HepG2 (cell line): Measurements from ENCODE around the gene CDK5RAP2.
"Not testable (repeated sequence)": the region's sequence is repeated elsewhere in the genome, so short reads cannot be mapped to it uniquely, and the experiment has no call there.

Source experiments
- MYC ChIP-seq: sonication (generic); formaldehyde crosslinking; IDR thresholded peaks from 2 replicates; pipeline ENCODE4 v1.9.0; 2021; ENCODE audit warnings: missing genetic modification reagents, borderline replicate concordance
- SIN3A ChIP-seq: IDR thresholded peaks from 2 replicates; pipeline ENCODE4 v1.6.1; 2011; ENCODE audit warnings: low read depth, mild to moderate bottlenecking, control low read depth, low read length, borderline replicate concordance
- TF ChIP-seq, protein P1 (sequence below): sonication (generic); formaldehyde crosslinking; IDR thresholded peaks from 2 replicates; pipeline ENCODE4 v1.4.0; 2020; ENCODE audit warnings: missing genetic modification reagents
- TF ChIP-seq, protein P2 (sequence below): sonication (generic); formaldehyde crosslinking; IDR thresholded peaks from 2 replicates; pipeline ENCODE4; 2020; ENCODE audit warnings: missing genetic modification reagents, mild to moderate bottlenecking, borderline replicate concordance
- TF ChIP-seq, protein P3 (sequence below): sonication (generic); formaldehyde crosslinking; IDR thresholded peaks from 2 replicates; pipeline ENCODE4 v1.5.0; 2020; ENCODE audit warnings: mild to moderate bottlenecking, missing genetic modification reagents, moderate library complexity

DNA sequence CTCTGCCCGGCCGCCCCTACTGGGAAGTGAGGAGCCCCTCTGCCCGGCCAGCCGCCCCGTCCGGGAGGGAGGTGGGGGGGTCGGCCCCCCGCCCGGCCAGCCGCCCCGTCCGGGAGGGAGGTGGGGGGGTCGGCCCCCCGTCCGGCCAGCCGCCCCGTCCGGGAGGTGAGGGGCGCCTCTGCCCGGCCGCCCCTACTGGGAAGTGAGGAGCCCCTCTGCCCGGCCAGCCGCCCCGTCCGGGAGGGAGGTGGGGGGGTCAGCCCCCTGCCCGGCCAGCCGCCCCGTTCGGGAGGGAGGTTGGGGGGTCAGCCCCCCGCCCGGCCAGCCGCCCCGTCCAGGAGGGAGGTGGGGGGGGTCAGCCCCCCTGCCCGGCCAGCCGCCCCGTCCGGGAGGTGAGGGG is 83.5 kb downstream of the CDK5RAP2 start:
- not testable (repeated sequence) for TF ChIP-seq SIN3A; MYC (CRISPR knock-in tag)
- TF ChIP-seq, protein P1, sequence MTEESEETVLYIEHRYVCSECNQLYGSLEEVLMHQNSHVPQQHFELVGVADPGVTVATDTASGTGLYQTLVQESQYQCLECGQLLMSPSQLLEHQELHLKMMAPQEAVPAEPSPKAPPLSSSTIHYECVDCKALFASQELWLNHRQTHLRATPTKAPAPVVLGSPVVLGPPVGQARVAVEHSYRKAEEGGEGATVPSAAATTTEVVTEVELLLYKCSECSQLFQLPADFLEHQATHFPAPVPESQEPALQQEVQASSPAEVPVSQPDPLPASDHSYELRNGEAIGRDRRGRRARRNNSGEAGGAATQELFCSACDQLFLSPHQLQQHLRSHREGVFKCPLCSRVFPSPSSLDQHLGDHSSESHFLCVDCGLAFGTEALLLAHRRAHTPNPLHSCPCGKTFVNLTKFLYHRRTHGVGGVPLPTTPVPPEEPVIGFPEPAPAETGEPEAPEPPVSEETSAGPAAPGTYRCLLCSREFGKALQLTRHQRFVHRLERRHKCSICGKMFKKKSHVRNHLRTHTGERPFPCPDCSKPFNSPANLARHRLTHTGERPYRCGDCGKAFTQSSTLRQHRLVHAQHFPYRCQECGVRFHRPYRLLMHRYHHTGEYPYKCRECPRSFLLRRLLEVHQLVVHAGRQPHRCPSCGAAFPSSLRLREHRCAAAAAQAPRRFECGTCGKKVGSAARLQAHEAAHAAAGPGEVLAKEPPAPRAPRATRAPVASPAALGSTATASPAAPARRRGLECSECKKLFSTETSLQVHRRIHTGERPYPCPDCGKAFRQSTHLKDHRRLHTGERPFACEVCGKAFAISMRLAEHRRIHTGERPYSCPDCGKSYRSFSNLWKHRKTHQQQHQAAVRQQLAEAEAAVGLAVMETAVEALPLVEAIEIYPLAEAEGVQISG (CRISPR knock-in tag): not testable (repeated sequence)
- TF ChIP-seq, protein P2, sequence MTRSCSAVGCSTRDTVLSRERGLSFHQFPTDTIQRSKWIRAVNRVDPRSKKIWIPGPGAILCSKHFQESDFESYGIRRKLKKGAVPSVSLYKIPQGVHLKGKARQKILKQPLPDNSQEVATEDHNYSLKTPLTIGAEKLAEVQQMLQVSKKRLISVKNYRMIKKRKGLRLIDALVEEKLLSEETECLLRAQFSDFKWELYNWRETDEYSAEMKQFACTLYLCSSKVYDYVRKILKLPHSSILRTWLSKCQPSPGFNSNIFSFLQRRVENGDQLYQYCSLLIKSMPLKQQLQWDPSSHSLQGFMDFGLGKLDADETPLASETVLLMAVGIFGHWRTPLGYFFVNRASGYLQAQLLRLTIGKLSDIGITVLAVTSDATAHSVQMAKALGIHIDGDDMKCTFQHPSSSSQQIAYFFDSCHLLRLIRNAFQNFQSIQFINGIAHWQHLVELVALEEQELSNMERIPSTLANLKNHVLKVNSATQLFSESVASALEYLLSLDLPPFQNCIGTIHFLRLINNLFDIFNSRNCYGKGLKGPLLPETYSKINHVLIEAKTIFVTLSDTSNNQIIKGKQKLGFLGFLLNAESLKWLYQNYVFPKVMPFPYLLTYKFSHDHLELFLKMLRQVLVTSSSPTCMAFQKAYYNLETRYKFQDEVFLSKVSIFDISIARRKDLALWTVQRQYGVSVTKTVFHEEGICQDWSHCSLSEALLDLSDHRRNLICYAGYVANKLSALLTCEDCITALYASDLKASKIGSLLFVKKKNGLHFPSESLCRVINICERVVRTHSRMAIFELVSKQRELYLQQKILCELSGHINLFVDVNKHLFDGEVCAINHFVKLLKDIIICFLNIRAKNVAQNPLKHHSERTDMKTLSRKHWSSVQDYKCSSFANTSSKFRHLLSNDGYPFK (CRISPR knock-in tag): not testable (repeated sequence)
- TF ChIP-seq, protein P3, sequence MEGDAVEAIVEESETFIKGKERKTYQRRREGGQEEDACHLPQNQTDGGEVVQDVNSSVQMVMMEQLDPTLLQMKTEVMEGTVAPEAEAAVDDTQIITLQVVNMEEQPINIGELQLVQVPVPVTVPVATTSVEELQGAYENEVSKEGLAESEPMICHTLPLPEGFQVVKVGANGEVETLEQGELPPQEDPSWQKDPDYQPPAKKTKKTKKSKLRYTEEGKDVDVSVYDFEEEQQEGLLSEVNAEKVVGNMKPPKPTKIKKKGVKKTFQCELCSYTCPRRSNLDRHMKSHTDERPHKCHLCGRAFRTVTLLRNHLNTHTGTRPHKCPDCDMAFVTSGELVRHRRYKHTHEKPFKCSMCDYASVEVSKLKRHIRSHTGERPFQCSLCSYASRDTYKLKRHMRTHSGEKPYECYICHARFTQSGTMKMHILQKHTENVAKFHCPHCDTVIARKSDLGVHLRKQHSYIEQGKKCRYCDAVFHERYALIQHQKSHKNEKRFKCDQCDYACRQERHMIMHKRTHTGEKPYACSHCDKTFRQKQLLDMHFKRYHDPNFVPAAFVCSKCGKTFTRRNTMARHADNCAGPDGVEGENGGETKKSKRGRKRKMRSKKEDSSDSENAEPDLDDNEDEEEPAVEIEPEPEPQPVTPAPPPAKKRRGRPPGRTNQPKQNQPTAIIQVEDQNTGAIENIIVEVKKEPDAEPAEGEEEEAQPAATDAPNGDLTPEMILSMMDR (CRISPR knock-in tag): not testable (repeated sequence)
